AG04449 (cell line): Measurements from ENCODE around the gene ATL3.
A peak's percentile ranks its signal among the peaks of the same experiment; 100 is the strongest.

ENCODE experiments used
- CTCF ChIA-PET: fragments of 350-600 bp; formaldehyde crosslinking; extraction: SDS; loops from one replicate; lab custom pipeline; 2021; ENCODE audit warnings: antibody characterized with exemption; lab: Yijun Ruan, JAX
- POLR2A ChIA-PET: fragments of 400-600, 350-600 bp; formaldehyde crosslinking; extraction: SDS; loops from one replicate; lab custom pipeline; 2020; ENCODE audit warnings: antibody characterized with exemption, inconsistent platforms; lab: Yijun Ruan, JAX
- DNase-seq: peaks from one replicate; pipeline ENCODE4 v3.0.0-alpha.2; 2010; ENCODE audit warnings: low read depth, low spot score
- H3K4me3 ChIP-seq: 2 replicates; pipeline ENCODE4 v1.5.1; 2011; ENCODE audit warnings: low read depth, mild to moderate bottlenecking, control low read depth, low read length
- CTCF ChIP-seq: IDR thresholded peaks from one replicate; pipeline ENCODE4 v1.5.1; 2011; ENCODE audit warnings: mild to moderate bottlenecking, moderate library complexity, low read length, control low read depth, inconsistent platforms; ENCODE audit not compliant: insufficient read depth; ENCODE audit errors: missing control alignments

ATL3 gene

GRCh38 chr11:63682066-63683021, 11.2 kb upstream of the ATL3 start:
- CTCF ChIA-PET, result interaction anchor here (0.5 to 5.0 kb wide), 13 partner anchors 8 to 959 kb away, joined by 3 to 47 read pairs (median 4); partner anchors contain the start of gene ATL3
- no peak for DNase-seq
- no peak for TF ChIP-seq CTCF
- POLR2A ChIA-PET, result interaction anchor here (0.6 to 1.5 kb wide), 4 partner anchors 11 to 87 kb away, joined by 3 to 10 read pairs (median 6); partner anchors contain the start of genes ATL3 and ZFTA
- H3K4me3 ChIP-seq, result peak overlapping the region; percentile 92

GRCh38 chr11:63681321-63682065, 10.3 kb upstream of the ATL3 start, which contains the start of gene RTN3:
TSS of gene RTN3 (plus strand) at chr11:63681500. CDS start at chr11:63681637, 137 bp downstream.
- peak; percentile 82 for DNase-seq
- ChIA-PET POLR2A (interaction anchor here (0.6 to 1.5 kb wide), 5 partner anchors 10 to 87 kb away, joined by 3 to 10 read pairs (median 4); partner anchors contain the start of genes ATL3 and ZFTA), CTCF (interaction anchor here (0.6 to 5.0 kb wide), 9 partner anchors 9 to 50 kb away, joined by 3 to 47 read pairs (median 4); partner anchors contain the start of gene ATL3)
- TF ChIP-seq CTCF, result no peak
- H3K4me3 ChIP-seq, result peak within 1 kb of the TSS; percentile 92

DNA sequence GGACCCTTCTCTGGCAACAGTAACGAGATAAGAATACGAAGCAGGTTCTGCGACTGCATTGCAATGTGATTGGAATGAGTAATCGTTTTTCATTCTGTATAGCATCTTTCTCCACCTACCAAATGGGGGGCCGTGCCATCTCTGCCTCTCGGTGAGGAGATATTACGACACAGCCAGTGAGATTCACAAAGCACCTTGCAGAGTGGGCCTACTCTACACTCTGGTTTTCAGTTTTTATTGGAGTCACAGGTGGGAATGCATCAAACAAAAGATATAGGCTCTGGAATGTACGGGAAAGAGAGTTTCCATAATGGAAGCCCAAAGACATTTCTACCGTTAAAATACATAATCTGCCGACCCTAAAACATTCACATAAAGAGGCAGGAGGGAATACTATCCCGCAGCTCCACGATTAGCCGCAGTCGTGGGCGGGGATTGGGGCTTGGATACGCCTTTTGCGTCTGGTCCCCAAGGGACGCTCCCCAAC, 9.7 kb upstream of the ATL3 start:
- no peak for TF ChIP-seq CTCF
- peak overlapping the region; percentile 52 for H3K4me3 ChIP-seq
- DNase-seq, result no peak
- ChIA-PET CTCF (interaction anchor here (0.6 to 5.0 kb wide), 6 partner anchors 9 to 41 kb away, joined by 3 to 47 read pairs (median 4); partner anchors contain the start of gene ATL3), POLR2A (interaction anchor here (0.9 to 1.5 kb wide), 2 partner anchors 10 to 74 kb away, joined by 3 to 10 read pairs; partner anchors contain the start of gene ATL3)

DNA sequence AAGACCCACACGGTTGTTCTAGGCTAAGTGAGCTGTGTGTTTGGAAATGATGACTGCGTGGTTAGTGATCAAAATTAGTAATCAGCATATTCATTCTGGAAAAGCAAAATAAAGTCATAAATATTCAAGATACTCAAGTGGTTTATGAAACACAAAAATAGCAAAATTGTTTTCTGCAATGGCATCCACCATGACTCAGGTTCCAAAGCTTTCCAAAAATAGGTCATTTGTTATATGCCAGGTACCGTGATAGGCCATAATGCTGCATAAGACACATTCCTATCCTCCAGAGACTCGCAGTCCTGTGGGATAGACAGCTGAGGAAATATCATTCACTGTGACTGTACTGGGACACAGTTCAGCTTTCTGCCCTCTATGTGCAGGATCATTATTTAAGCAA, 2.4 kb upstream of the ATL3 start:
- no peak for TF ChIP-seq CTCF
- DNase-seq, result no peak
- H3K4me3 ChIP-seq, result no peak overlapping the region
- POLR2A ChIA-PET, result interaction anchor here (0.6 kb wide), 1 partner anchor 69 kb away, joined by 5 read pairs; no protein-coding TSS in a partner anchor
- CTCF ChIA-PET, result interaction anchor here (1.0 to 5.7 kb wide), 6 partner anchors 7 to 272 kb away, joined by 3 to 47 read pairs (median 4); partner anchors contain the start of gene RTN3

GRCh38 chr11:63672936-63673539, 1.9 kb upstream of the ATL3 start:
- no peak for TF ChIP-seq CTCF
- ChIA-PET CTCF (interaction anchor here (1.0 to 5.7 kb wide), 5 partner anchors 8 to 273 kb away, joined by 3 to 47 read pairs (median 4); partner anchors contain the start of gene RTN3), POLR2A (no interaction called here)
- H3K4me3 ChIP-seq, result no peak overlapping the region
- no peak for DNase-seq
